Esophagus squamous epithelium (tissue), 5 donors: Measurements from ENCODE around the gene TUBGCP2. TPM values are rescaled to one million over a fixed set of nuclear protein-coding genes. Genes with fewer than 3 reads are reported as not detected.
"Not testable (repeated sequence)": the region's sequence is repeated elsewhere in the genome, so short reads cannot be mapped to it uniquely, and the experiment has no call there.

Source experiments
- DNase-seq: peaks from one replicate; lab custom pipeline; 2025; lab: John Stamatoyannopoulos, UW
- H3K27ac ChIP-seq, 4 donors: fragments of 200-600 bp; sonication (generic); one replicate each; pipeline ENCODE4 v1.5.1; 2016 to 2019; ENCODE audit warnings: mild to moderate bottlenecking in 1 of 4
- H3K27me3 ChIP-seq, 4 donors: fragments of 200-600 bp; sonication (generic); 1 replicate in 3 of 4; 2 replicates in 1 of 4; pipeline versions ENCODE4 v1.5.1 to v1.6.0; 2017 to 2021; ENCODE audit warnings: antibody characterized with exemption in 1 of 4
- H3K36me3 ChIP-seq, 3 donors: fragments of 200-600 bp; sonication (generic); one replicate each; pipeline ENCODE4 v1.5.1; 2016 to 2019
- H3K4me1 ChIP-seq, 3 donors: fragments of 200-600 bp; sonication (generic); one replicate each; pipeline ENCODE4 v1.5.1; 2017 to 2019
- H3K4me3 ChIP-seq, 4 donors: fragments of 200-600 bp; sonication (generic); 1 replicate in 3 of 4; 2 replicates in 1 of 4; pipeline ENCODE4 v1.5.1; 2016 to 2019; ENCODE audit warnings: mild to moderate bottlenecking in 2 of 4, moderate library complexity in 1 of 4
- H3K9me3 ChIP-seq, 3 donors: fragments of 200-600 bp; sonication (generic); one replicate each; pipeline ENCODE4 v1.5.1; 2016 to 2019
- POLR2A ChIP-seq, 4 donors: fragments of 450-650 bp; IDR thresholded peaks; one replicate each; pipeline ENCODE4 v1.6.1; 2017; ENCODE audit warnings: antibody characterized with exemption in 4 of 4, mild to moderate bottlenecking in 4 of 4, moderate library complexity in 3 of 4
- WGBS, 2 donors: methylation state at CpG; one replicate each; pipeline ENCODE4 v1.1.5; 2018; 5-methylcytosine and 5-hydroxymethylcytosine counted together
- intact Hi-C: fragments of 100-400 bp; cut with DNase I; formaldehyde crosslinking; loops from one replicate; pipeline ENCODE4 v1.15.0; 2022
- total RNA-seq, 4 donors: library from RNA; depleted of rRNA; stranded (reverse); fragments of >200 nt; gene quantifications; one replicate each; pipeline ENCODE4 v1.1.0, GENCODE V29; 2016
- TF ChIP-seq, protein P1 (sequence below), 6 experiments: fragments of 450-650 bp in 4 of 6; fragments of 200-600 bp in 2 of 6; sonication (generic) in 2 of 6; IDR thresholded peaks; one replicate each; pipeline ENCODE4 v1.5.1; 2016 to 2019; ENCODE audit warnings: antibody characterized with exemption in 6 of 6, mild to moderate bottlenecking in 4 of 6, moderate library complexity in 4 of 6
- donor health status: DM: yes; HTN: yes; CAD: no.

TUBGCP2 gene
- total RNA-seq, 4 donors from 2014 or later = 28.4 to 44.4 (median 38.9) TPM

DNA sequence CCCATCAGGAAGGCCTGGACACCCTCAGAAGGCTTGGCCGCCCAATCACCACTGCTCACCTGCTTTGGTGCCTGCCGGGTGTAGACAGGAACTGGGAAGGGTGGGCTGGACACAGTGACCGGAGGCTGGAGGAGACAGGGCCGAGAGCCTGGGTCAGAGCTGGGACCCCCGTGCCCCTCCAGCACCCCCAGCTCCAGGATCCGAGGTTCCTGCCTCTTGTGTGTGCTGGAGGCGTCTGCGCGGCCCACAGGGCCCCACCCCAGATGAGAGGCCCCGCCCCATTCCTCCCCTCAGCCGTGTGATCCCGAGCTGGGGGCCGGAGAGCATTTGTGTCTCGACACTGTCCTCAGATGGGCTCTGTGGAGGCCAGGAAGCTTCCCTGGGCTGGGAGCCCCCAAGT lies 41.4 kb downstream of the TUBGCP2 start:
- H3K4me3 ChIP-seq = no peak overlapping the region
- intact Hi-C loops = no loop called here
- H3K4me1 ChIP-seq = peaks cover 6 to 26% (median 10%) of the 10 kb centered on the region in 3 donors
- WGBS, 2 donors = 74% methylated on average over 6 of the region's 14 CpGs; no CpG with 5 or more reads in 1 of the 2 donors
- H3K27ac ChIP-seq = no peak overlapping the region
- no peak for TF ChIP-seq POLR2A (IDR thresholded peaks at IDR 0.05)
- TF ChIP-seq, protein P1, sequence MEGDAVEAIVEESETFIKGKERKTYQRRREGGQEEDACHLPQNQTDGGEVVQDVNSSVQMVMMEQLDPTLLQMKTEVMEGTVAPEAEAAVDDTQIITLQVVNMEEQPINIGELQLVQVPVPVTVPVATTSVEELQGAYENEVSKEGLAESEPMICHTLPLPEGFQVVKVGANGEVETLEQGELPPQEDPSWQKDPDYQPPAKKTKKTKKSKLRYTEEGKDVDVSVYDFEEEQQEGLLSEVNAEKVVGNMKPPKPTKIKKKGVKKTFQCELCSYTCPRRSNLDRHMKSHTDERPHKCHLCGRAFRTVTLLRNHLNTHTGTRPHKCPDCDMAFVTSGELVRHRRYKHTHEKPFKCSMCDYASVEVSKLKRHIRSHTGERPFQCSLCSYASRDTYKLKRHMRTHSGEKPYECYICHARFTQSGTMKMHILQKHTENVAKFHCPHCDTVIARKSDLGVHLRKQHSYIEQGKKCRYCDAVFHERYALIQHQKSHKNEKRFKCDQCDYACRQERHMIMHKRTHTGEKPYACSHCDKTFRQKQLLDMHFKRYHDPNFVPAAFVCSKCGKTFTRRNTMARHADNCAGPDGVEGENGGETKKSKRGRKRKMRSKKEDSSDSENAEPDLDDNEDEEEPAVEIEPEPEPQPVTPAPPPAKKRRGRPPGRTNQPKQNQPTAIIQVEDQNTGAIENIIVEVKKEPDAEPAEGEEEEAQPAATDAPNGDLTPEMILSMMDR (IDR thresholded peaks at IDR 0.05) = no peak
- no peak for DNase-seq
- H3K9me3 ChIP-seq = no peaks in the 10 kb centered on the region
- H3K27me3 ChIP-seq = no peaks in the 10 kb centered on the region
- peaks cover 0 to 6% (median 0%) of the 10 kb centered on the region in 3 donors for H3K36me3 ChIP-seq

DNA sequence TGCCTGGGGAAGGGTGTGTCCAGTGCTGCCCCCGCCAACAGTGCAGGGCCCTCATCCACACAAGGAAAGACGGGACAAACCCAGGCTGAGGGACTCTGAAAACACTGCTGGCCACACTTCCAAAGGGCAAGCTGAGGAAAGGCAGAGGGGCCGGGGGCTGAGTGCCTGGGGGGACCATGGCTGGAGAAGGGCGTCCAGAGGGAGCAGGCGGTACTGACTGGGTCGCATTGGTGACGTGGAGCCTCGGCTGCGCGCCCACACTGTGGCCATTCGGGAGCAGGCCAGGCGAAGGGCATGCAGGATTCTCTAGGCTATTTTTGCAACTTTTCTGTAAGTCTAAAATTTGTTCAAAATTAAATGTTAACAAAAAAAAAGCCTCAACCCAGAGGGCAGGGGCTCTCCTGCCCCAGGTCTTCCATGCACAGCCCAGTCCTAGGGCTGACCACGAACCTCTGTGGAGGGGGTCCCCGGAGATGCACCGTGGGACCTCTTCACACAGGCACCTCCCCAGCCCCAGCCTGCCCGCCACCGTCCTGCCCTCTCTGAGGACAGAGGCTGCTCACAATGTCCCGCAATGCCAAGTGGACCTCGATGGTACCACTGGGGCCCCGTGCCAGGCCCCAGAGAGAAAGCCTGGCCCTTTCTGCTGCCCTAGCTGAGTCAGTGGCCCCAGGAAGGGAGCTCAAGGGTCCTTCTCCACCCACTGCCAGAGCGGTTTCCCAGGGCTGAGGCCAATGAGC lies 42.4 kb downstream of the TUBGCP2 start:
- DNase-seq = no peak
- peaks cover 0 to 6% (median 0%) of the 10 kb centered on the region in 3 donors for H3K36me3 ChIP-seq
- no peak overlapping the region for H3K4me3 ChIP-seq
- TF ChIP-seq, protein P1 (IDR thresholded peaks at IDR 0.05) = no peak
- no peak for TF ChIP-seq POLR2A (IDR thresholded peaks at IDR 0.05)
- intact Hi-C loops = no loop called here
- H3K27ac ChIP-seq = no peak overlapping the region
- H3K27me3 ChIP-seq = no peaks in the 10 kb centered on the region
- H3K9me3 ChIP-seq = no peaks in the 10 kb centered on the region
- peaks cover 10 to 34% (median 13%) of the 10 kb centered on the region in 3 donors for H3K4me1 ChIP-seq
- 90 to 93% methylated on average over 6 to 10 of the region's 21 CpGs for WGBS, 2 donors

DNA sequence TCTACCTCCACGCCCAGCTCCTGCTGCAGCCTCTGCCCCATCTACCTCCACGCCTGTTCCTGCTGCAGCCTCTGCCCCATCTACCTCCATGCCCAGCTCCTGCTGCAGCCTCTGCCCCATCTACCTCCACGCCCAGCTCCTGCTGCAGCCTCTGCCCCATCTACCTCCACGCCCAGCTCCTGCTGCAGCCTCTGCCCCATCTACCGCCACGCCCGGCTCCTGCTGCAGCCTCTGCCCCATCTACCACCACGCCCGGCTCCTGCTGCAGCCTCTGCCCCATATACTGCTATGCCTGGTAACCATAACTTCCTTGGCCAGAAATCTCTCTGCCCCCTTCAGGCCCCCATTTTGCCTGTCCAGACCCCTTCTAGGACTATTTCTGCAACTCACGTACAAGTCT lies 43.6 kb downstream of the TUBGCP2 start:
- H3K27me3 ChIP-seq, DNase-seq, H3K27ac ChIP-seq, H3K4me3 ChIP-seq, H3K36me3 ChIP-seq, H3K9me3 ChIP-seq, intact Hi-C loops: not testable (repeated sequence)
- 57 to 76% methylated on average over 6 to 8 of the region's 10 CpGs for WGBS, 2 donors
- peaks cover 22 to 46% (median 24%) of the 10 kb centered on the region in 3 donors for H3K4me1 ChIP-seq

DNA sequence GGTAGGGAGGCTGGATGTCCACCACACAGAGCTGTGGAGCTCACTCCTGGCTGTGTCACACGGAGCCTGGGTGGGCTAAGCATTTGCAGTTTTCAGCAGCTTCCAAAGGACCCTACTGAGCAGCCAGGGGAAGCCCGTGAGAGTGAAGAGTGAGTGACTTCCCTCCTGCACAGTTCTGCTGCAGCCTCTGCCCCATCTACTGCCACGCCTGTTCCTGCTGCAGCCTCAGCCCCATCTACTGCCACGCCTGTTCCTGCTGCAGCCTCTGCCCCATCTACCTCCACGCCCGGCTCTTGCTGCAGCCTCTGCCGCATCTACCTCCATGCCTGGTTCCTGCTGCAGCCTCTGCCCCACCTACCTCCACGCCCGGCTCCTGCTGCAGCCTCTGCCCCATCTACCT lies 44.2 kb downstream of the TUBGCP2 start:
- intact Hi-C loops = no loop called here

DNA sequence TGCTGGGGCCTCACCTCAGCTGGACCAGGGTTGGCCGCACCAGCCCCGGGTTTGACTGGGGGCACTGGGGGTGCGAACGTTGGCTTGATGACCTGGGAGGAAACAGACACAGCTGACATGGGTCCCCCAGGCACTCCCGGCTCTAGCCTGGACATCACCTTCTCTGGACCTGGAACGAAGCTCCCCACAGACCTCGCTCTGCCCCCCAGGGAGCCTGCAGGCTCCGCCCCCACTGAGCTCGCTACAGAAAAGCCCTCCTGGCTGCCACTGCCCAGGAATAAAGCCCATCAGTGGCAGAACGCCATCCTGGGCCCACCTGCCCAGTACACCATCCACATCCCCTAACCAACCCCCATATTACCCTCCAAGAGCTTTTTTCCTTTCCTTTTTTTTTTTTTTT lies 45.0 kb downstream of the TUBGCP2 start:
- intact Hi-C loops = no loop called here
- Histone ChIP-seq H3K27ac (no peak overlapping the region), H3K9me3 (no peaks in the 10 kb centered on the region), H3K36me3 (no peaks in the 10 kb centered on the region), H3K4me1 (peaks cover 35 to 60% (median 37%) of the 10 kb centered on the region in 3 donors), H3K4me3 (no peak overlapping the region), H3K27me3 (no peaks in the 10 kb centered on the region)
- DNase-seq = no peak
- TF ChIP-seq POLR2A (IDR thresholded peaks at IDR 0.05) = no peak
- TF ChIP-seq, protein P1 (IDR thresholded peaks at IDR 0.05) = no peak
- 91 to 94% methylated on average over 4 to 5 of the region's 10 CpGs for WGBS, 2 donors

More for the DNA sequence above, 44.2 kb downstream of the TUBGCP2 start:
- WGBS, 2 donors = 35 to 42% methylated on average over 9 of the region's 9 CpGs
- peaks cover 28 to 52% (median 29%) of the 10 kb centered on the region in 3 donors for H3K4me1 ChIP-seq
- H3K4me3 ChIP-seq = no peak overlapping the region
- no peaks in the 10 kb centered on the region for H3K27me3 ChIP-seq
- H3K9me3 ChIP-seq = no peaks in the 10 kb centered on the region
- no peaks in the 10 kb centered on the region for H3K36me3 ChIP-seq
- DNase-seq = no peak
- peak overlapping the region in 1 of 4 donors; percentile 42 for H3K27ac ChIP-seq
- TF ChIP-seq, protein P1 (IDR thresholded peaks at IDR 0.05) = no peak
- TF ChIP-seq POLR2A (IDR thresholded peaks at IDR 0.05) = no peak
